HG03039 (cell line): ENCODE results near the gene MYH11.
"Not testable (repeated sequence)": the region's sequence is repeated elsewhere in the genome, so short reads cannot be mapped to it uniquely, and the experiment has no call there.

Experiments used
- ATAC-seq: cut with Tn5 transposase; IDR thresholded peaks from one replicate; pipeline ENCODE4 v1.9.1; 2021; ENCODE audit warnings: mild to moderate bottlenecking, moderate library complexity; ENCODE audit not compliant: unreplicated experiment

The MYH11 gene

DNA sequence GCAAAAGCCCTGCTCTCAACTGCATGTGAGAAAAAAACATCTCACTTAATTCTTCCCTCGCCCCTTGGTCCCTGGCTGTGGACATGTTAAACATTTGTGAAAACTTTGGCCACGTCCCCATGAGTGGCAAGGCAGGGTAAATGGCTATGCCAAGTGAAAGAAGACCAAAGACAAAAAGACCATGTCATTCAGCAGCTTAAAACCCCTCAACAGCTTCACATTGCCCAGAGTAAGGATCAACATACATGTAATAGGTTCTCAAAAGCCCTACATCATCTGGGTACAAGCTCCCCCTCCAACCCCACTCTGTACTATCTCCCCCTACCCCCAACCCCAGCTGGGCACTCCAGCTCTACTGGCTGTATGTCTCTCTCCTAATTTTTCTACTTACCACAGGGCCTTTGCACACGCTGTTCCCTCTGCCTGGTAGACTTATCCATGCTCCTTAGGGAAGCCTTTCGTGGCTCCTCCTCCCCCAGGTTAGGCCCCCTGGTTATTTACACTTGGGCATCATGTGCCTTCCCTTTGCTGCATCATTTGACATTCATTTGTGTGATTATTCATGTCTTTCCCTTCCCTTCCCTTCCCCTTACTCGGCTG lies 131.1 kb downstream of the MYH11 start:
- ATAC-seq, result no peak

DNA sequence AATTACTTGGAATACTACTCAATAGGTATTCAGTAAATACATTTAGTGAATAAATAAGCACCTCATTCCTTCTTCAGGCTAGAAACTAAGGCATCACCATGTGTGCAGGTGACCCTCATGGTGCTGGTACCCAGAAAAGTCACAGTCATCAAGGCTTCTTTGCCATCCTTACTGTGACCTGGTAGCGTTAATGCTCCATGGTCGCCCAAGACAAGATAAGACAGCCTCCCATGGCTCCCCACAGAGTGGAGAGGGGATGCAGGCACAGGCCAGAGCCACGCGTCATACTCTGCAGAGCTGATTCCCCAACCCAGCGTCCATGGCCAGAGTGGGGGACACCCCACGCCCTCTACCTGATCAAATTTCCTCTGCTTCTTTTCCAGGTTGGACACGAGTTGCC lies 133.0 kb downstream of the MYH11 start:
- ATAC-seq, result no peak

DNA sequence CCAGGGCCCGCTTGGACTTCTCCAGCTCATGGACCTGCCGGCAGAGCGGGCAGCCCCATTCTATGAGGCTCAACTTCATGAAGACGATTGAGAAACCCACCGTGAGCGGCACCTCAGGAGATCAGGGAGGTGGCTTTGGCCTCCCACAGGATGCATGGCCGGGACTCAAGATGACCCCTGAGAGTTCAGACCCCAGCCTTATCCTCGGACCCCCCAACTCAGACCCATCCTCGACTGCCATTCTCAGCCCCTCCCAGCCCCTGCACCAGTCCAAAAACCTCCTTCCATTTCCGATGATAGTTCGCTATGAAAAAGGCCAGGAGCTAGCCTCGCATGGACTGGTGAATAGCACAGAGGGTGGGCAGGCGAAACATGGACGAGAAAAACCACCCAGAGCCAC lies 135.8 kb downstream of the MYH11 start:
- ATAC-seq, result no peak

GRCh38 chr16:15716694-15717447 lies 140.0 kb downstream of the MYH11 start:
- ATAC-seq, result no peak

GRCh38 chr16:15715221-15715620 lies 141.6 kb downstream of the MYH11 start:
- no peak for ATAC-seq

GRCh38 chr16:15714393-15715172 lies 142.2 kb downstream of the MYH11 start:
- no peak for ATAC-seq

DNA sequence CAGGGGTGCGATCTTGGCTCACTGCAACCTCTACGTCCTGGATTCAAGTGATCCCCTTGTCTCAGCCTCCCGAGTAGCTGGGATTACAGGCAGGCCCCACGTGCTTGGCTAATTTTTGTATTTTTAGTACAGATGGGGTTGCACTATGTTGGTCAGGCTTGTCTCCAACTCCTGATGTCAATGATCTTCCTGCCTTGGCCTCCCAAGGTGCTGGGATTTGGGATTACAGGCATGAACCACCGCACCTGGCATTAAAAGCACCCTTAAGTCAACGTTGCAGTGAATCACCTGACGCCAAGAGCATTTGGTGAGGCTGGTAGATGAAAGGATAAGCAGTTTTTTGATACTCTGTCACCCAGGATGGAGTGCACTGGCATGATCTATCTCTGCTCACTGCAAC lies 147.8 kb downstream of the MYH11 start:
- ATAC-seq, result no peak

DNA sequence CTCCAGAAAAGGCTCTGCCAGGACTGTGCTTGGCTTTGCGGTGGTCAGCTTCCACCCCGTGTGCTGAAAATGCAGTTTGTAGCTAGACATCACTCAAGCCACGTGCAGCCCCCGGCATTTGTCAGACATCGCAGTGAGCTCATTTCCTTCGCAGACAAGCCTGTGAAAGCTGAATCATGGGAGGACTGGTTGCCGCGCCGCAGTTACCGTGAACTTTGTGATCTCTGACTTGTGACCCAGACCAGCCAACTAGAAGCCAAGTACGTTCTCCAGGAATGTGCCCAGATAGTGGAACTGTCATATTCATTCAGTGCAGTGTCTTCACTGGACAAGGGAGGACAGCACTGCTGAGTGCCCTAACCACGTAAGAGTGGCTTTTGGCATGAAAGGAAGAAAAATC lies 148.7 kb downstream of the MYH11 start:
- no peak for ATAC-seq

DNA sequence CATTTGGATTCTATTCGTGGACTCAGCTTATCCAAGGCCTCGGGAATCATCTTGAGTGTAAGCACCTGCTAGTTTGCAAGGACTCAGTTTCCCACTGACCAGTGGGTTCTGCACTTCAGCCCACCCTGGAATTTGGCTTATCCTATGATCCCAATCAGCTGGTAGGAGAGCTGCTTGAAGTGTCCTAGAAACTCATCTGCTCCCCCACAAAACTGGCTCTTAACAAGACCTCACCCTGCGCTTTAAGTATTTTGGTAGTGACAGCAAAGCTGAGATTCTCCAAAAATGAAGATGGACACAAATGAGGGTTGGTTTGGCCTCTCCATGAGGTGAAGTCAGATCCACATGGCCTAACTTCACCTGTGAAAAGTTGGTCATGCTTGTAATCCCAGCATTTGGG lies 149.5 kb downstream of the MYH11 start:
- ATAC-seq, result no peak

- no peak for ATAC-seq
These were observed 151.7 kb downstream of the MYH11 start for GRCh38 chr16:15705064-15705565.

DNA sequence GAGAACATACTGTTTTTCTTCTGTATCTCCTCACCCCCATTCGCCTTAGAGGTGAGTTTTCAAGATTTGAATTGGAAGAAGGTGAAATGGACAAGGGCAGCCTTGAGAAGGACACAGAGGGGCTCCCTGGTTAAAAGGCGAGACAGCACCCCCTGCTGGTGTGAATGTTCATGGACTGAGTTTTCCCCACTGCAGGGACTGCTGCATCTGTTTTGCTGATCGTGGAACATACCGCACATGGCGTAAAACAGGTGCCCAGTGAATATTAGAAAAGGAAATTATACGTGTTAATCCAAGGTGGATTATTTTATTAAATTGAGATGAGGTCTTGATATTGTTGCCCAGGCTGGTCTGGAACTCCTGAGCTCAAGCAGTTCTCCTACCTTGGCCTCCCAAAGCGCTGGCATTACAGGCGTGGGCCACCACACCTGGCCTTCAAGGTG lies 152.3 kb downstream of the MYH11 start:
- no peak for ATAC-seq

DNA sequence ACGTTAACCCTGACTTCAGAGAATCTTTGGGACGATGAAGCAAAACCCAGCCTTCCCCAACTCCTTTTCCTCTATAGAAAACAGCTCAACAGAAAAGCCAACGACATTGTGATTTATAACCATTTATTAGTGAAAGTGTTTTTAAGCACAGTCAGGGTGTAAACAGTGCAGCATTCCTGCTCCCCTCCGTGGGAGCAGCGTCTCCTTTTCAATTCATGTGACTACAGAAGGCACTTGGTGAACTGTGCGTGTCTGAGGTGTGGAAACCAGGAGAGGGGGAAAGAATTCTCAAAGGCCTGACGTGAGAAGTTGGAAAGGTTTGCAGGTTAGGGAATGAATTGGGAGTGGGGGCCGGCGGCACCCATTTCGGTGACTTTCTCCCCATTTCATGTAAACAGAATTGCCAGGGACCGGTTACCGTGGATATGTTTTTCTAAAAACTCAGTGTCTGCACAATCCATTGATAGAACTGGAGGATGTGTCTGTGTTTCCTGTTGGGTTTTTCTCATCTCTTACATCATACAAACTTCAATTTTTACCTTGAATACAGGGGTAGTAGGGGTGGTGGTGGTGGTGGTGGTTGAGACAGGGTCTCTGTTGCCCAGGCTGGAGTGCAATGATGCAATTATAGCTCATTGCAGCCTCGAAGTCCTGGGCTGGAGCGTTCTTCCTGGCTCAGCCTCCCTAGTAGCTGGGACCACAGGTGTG lies 153.6 kb downstream of the MYH11 start:
- no peak for ATAC-seq

DNA sequence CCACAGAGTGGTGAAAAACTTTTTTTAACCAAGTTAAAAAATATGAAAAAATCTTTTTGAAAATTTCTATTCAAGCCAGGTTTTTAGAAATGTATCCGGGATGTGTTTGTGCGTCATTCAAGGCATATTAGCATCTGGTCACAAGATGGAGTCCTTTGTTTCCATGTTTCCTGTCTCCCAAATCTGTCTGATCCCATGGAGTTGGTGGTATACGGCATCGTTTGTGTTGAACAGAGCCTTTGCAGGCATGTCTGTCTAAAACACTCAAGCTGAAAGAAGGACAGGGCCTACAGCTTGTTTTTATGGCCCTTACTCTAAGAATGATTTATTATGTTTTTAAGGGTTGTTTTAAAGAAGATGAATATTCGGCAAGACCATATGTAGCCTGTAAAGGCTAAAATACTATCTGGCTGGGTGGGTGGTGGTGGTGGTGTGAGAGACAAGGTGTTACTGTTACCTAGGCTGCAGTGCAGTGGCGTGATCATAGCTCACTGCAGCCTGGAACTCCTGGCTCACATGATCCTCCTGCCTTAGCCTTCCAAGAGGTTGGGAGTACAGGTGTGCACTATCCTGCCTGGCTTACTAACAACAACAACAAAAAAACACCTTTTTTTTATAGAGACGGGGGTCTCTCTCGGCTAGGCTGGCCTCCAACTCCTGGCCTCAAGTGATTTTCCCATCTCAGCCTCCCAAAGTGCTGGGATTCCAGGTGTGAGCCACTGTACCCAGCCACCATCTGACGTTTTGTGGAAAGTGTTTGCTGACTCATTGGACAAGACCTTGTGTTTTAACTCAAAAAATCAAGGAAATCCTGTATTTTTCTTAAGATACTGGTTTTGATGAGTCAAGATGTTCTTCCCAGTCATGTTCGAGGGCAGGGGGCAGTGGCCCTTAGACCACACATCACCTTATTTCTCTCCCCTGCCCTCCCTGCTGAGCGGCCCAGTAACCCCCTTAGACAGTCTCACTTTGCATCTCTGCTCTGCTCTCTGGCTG lies 154.6 kb downstream of the MYH11 start:
- no peak for ATAC-seq

- ATAC-seq, result no peak
These were observed 155.5 kb downstream of the MYH11 start for GRCh38 chr16:15701367-15701766.

DNA sequence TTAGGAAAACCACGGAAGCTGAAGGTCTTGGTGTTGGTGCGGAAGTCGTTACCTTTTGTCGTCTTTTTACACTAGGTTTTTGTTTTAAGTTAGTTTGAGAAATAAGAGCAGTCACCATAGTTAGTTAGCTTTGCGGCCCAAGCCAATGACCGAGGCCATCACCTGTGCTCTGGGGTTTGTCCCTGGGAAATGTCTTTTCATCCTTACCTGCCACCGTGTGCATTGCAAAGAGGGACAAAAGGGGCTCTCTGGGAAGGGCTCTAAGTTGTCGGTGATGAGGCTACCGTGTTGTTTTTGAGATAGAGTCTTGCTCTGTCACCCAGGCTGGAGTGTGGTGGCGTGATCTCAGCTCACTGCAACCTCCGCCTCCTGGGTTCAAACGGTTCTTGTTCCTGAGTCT lies 157.0 kb downstream of the MYH11 start:
- ATAC-seq, result no peak

- no peak for ATAC-seq
These were observed 162.3 kb downstream of the MYH11 start for GRCh38 chr16:15694499-15694898.

GRCh38 chr16:15692508-15692907 lies 164.3 kb downstream of the MYH11 start:
- ATAC-seq, result not testable (repeated sequence)

- ATAC-seq, result no peak
These were observed 165.8 kb downstream of the MYH11 start for GRCh38 chr16:15691046-15691445.

- no peak for ATAC-seq
These were observed 166.5 kb downstream of the MYH11 start for GRCh38 chr16:15690296-15690695.

DNA sequence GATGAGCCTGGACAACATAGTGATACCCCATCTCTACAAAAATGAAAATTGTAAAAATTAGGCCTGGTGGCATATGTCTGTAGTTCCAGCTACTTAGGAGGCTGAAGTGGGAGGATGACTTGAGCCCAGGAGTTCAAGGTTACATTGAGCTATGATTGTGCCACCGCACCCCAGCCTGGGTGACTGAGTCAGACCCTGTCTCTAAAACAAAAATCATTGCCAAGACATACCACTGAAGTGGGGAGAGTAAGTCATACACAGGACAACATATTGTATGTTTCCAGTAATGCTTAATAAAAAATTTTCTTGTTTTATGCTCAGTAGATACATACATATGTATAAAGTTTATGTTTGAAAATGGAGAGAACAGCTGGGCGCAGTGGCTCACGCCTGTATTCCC lies 167.5 kb downstream of the MYH11 start:
- ATAC-seq, result no peak
